ENCODE data around the gene OR6B1. TPM values are rescaled to one million over a fixed set of nuclear protein-coding genes. Genes with fewer than 3 reads are reported as not detected.

Gene OR6B1
- total and polyA plus RNA-seq, 9 of the 15 experiments (the other 6 are each of a cell fraction or from before 2014, with no cell fraction given), result not detected

GRCh38 chr7:143975617-143976016 is 24.5 kb upstream of the OR6B1 start (continued):
- no peak for TF ChIP-seq HMGXB4 (CRISPR knock-in tag; IDR thresholded peaks at IDR 0.05)
- no peak for TF ChIP-seq MBD2 (IDR thresholded peaks at IDR 0.05; ENCODE audit: borderline replicate concordance, low read depth)
- TF ChIP-seq MTA3 (IDR thresholded peaks at IDR 0.05; ENCODE audit: borderline replicate concordance), result no peak
- TF ChIP-seq, protein P1, sequence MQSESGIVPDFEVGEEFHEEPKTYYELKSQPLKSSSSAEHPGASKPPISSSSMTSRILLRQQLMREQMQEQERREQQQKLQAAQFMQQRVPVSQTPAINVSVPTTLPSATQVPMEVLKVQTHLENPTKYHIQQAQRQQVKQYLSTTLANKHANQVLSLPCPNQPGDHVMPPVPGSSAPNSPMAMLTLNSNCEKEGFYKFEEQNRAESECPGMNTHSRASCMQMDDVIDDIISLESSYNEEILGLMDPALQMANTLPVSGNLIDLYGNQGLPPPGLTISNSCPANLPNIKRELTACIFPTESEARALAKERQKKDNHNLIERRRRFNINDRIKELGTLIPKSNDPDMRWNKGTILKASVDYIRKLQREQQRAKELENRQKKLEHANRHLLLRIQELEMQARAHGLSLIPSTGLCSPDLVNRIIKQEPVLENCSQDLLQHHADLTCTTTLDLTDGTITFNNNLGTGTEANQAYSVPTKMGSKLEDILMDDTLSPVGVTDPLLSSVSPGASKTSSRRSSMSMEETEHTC (IDR thresholded peaks at IDR 0.05), result no peak
- TF ChIP-seq, protein P2, sequence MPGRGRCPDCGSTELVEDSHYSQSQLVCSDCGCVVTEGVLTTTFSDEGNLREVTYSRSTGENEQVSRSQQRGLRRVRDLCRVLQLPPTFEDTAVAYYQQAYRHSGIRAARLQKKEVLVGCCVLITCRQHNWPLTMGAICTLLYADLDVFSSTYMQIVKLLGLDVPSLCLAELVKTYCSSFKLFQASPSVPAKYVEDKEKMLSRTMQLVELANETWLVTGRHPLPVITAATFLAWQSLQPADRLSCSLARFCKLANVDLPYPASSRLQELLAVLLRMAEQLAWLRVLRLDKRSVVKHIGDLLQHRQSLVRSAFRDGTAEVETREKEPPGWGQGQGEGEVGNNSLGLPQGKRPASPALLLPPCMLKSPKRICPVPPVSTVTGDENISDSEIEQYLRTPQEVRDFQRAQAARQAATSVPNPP (IDR thresholded peaks at IDR 0.05; ENCODE audit: borderline replicate concordance, insufficient read depth, insufficient read length), result no peak
- TF ChIP-seq, protein P3, sequence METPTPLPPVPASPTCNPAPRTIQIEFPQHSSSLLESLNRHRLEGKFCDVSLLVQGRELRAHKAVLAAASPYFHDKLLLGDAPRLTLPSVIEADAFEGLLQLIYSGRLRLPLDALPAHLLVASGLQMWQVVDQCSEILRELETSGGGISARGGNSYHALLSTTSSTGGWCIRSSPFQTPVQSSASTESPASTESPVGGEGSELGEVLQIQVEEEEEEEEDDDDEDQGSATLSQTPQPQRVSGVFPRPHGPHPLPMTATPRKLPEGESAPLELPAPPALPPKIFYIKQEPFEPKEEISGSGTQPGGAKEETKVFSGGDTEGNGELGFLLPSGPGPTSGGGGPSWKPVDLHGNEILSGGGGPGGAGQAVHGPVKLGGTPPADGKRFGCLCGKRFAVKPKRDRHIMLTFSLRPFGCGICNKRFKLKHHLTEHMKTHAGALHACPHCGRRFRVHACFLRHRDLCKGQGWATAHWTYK (CRISPR knock-in tag; IDR thresholded peaks at IDR 0.05), result no peak
- no peak for TF ChIP-seq GTF2F1 (IDR thresholded peaks at IDR 0.05; ENCODE audit: low read depth, low read length)
- TF ChIP-seq ZFP1 (CRISPR knock-in tag; IDR thresholded peaks at IDR 0.05), result no peak
- TF ChIP-seq ZNF239 (CRISPR knock-in tag; IDR thresholded peaks at IDR 0.05), result no peak
- no peak for TF ChIP-seq HSF4 (CRISPR knock-in tag; IDR thresholded peaks at IDR 0.05; ENCODE audit: borderline replicate concordance)
- TF ChIP-seq, protein P4, sequence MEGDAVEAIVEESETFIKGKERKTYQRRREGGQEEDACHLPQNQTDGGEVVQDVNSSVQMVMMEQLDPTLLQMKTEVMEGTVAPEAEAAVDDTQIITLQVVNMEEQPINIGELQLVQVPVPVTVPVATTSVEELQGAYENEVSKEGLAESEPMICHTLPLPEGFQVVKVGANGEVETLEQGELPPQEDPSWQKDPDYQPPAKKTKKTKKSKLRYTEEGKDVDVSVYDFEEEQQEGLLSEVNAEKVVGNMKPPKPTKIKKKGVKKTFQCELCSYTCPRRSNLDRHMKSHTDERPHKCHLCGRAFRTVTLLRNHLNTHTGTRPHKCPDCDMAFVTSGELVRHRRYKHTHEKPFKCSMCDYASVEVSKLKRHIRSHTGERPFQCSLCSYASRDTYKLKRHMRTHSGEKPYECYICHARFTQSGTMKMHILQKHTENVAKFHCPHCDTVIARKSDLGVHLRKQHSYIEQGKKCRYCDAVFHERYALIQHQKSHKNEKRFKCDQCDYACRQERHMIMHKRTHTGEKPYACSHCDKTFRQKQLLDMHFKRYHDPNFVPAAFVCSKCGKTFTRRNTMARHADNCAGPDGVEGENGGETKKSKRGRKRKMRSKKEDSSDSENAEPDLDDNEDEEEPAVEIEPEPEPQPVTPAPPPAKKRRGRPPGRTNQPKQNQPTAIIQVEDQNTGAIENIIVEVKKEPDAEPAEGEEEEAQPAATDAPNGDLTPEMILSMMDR (IDR thresholded peaks at IDR 0.05 in 2 of 3, conservative IDR thresholded peaks at IDR 0.05 in 1 of 3; ENCODE audit: insufficient read depth in 2 of 3, low read depth in 1 of 3, low read length in 3 of 3), result peak; percentile 36 to 88 (median 54); a peak in 5 of 6 replicates
- TF ChIP-seq SMC3 (conservative IDR thresholded peaks at IDR 0.05; ENCODE audit: insufficient read depth, low read depth, low read length), result 0 out of 2 replicates have a peak, but pooled peaks have one; percentile 13
